GM21786 (cell line): Measurements from ENCODE around the gene SLC2A3.
"Not testable (repeated sequence)": the region's sequence is repeated elsewhere in the genome, so short reads cannot be mapped to it uniquely, and the experiment has no call there.

Source experiments
- ATAC-seq: cut with Tn5 transposase; IDR thresholded peaks from one replicate; pipeline ENCODE4 v1.9.1; 2021; ENCODE audit not compliant: unreplicated experiment

The SLC2A3 gene

GRCh38 chr12:7935590-7936581, at the start of gene SLC2A3:
SLC2A3 (minus strand) TSS chr12:7936187; CDS start chr12:7936034, 153 bp downstream.
- ATAC-seq = peak; percentile 51

DNA sequence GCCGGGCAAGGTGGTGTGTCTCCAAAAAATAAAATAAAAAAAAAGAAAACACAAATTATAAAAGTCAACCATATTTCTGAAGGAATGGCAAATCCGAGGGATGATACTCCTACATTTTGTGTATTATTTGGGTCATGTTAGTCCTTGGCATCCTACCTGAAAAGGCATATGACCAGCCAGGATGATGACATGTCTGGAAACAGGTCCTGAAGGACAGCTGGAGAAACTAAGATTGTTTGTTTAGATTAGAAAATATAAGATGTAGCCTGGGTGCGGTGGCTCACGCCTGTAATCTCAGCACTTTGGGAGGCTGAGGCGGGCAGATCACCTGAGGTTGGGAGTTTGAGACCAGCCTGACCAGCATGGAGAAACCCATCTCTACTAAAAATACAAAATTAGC, 48.9 kb upstream of the SLC2A3 start:
- ATAC-seq = no peak

DNA sequence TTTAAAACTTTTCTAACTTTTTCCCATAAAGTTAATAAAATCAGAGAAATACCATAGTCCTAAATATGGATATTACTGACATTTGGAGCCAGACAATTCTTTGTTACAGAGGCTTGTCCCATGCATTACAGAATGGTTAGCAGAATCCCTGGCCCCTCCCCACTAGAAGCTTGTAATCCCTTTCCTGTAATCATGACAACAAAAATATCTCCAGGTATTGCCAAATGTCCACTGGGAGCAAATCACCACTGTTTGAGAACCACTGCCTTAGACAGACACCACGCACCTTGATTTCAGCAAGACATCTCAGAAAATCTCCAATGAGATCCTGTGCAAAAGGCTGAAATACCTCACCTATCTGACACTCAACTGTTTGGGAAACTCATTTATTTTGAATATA, 47.5 kb upstream of the SLC2A3 start:
- not testable (repeated sequence) for ATAC-seq

- ATAC-seq = not testable (repeated sequence)
Observed at GRCh38 chr12:7983019-7983418, 47.0 kb upstream of the SLC2A3 start.

DNA sequence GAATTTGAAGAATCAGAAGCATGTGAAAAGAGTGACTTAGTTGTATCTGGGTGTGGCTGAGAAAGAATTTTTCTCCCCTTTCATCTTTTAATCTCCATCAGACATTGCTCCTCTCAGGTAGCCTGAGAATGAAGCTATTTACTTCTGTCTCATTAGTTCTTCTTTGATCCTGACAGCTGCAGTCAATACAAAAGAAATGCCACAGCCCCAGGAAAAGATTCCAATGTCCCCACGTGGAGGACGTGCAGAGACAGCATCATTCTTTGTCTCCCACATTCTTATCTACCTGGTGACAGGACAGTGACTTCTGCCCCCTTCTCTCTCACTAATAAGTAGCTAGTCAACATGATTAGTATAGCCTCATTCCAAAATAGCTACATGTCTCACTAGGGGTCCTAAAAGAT, 46.3 kb upstream of the SLC2A3 start:
- not testable (repeated sequence) for ATAC-seq

DNA sequence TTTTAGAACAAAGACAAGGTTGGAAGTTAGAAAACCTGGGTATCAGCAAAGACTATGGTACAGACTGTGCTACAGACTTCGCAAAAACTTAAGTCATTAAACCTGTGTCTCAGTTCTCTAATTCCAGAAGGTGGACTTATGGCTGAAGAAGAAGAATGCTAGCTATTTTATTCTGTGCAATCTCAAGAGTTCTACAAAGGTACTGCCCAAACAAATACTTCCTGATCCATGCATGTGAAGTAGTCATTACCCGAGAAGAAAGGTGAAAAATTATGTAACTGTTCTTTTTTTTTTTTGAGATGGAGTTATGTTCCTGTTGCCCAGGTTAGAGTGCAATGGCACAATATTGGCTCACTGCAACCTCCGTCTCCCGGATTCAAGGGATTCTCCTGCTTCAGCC, 45.5 kb upstream of the SLC2A3 start:
- ATAC-seq = no peak

GRCh38 chr12:7977351-7978124, 41.6 kb upstream of the SLC2A3 start:
- peak; percentile 88 for ATAC-seq

- no peak for ATAC-seq
Observed at GRCh38 chr12:7973457-7973825, 37.5 kb upstream of the SLC2A3 start.

GRCh38 chr12:7972734-7973456, 36.9 kb upstream of the SLC2A3 start:
- ATAC-seq = no peak

GRCh38 chr12:7972269-7972668, 36.3 kb upstream of the SLC2A3 start:
- ATAC-seq = not testable (repeated sequence)

GRCh38 chr12:7971765-7972164, 35.8 kb upstream of the SLC2A3 start:
- not testable (repeated sequence) for ATAC-seq

DNA sequence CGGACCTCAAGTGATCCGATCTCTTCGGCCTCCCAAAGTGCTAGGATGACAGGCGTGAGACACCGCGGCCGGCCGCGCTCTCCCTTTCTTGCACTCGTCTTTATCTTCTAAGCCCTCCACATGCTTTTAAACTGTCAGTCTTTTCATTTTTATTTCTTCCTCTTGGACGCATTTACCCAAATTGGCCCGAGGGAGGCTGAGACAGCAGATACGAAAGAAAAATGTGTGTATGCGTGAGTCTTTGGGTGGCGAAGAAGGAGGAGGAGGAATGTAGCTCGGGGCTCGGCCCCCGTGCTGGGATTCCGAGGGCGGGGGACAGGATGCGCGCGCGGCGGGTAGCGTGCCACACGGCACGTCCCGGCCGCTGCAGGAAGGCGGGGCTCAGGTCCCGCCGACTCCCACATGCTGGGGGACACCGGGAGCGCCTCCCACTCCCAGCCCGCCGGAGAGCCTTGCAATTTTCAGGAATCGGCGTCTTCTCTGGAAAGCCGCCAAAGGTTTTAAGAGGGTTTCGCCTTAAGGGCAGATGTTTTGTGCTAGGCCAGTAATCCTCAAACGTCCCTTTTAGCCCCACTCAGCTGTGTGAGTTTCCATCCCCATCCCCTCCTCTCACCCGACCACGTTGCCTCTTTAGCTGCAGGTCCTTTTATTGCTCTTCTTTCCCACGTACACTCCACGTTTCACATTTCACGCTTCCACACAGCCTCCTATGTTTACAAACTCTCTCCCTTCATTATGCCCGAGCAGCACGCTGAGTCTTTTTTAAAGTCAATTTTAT, 34.7 kb upstream of the SLC2A3 start:
- peak; percentile 91 for ATAC-seq

DNA sequence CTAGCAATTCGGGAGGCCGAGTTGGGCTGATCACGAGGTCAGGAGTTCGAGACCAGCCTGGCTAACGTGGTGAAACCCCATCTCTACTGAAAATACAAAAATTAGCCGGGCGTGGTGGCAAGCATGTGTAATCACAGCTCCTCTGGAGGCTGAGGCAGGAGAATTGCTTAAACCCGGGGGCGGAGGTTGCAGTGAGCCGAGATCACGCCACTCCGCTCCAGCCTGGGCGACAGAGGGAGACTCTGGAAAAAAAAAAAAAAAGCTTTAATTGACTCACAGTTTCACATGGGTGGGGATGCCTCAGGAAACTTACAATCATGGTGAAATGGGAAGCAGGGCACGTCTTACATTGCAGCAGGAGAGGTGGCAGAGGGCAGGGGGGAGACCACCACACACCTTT, 30.6 kb upstream of the SLC2A3 start:
- ATAC-seq = no peak

DNA sequence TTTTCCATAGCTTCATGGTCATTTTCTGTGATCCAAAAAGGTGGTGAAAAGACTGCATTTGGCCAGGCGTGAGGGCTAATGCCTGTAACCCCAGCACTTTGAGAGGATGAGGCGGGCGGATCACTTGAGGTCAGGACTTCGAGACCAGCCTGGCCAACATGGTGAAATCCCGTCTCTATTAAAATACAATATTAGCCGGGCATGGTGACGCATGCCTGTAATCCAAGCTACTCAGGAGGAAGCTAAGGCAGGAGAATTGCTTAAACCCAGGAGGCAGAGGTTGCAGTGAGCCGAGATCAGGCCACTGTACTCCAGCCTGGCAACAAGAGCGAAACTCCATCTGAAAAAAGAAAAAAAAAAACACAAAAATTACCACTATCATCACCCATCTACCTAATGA, 28.7 kb upstream of the SLC2A3 start:
- ATAC-seq = not testable (repeated sequence)

DNA sequence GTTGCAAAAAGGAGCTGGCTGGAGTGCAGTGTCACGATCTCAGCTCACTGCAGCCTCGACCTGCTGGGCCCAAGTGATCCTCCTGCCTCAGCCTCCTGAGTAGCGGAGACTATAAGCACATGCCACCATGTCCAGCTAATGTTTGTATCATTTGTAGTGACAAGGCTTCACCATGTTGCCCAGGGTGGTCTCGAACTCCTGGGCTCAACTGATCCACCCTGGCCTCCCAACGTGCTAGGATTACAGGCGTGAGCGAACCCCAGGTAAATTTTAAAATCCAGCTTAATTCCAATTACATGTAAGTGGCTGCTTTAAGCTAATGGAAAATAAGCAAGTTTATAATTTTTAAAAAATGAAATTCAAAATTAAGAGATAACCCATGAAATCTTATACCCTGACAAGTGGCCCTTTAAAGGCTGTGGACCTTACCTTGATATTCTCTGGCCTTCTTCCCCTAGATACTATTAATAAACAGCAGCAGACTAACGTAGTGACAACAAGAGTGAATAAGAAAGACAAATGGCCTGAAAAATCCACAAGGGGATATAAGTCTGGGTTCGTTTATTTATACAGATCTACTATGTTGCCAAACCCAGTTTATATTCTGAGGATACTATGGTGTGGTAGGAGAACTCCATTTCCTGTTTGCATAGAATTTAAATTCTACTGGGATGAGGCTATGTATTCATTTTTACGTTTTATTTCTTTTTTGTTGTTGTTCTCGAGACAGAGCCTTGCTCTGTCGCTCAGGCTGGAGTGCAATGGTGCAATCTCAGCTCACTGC, 25.6 kb upstream of the SLC2A3 start:
- no peak for ATAC-seq

GRCh38 chr12:7959701-7960121, 23.7 kb upstream of the SLC2A3 start:
- ATAC-seq = peak; percentile 54

GRCh38 chr12:7959278-7959677, 23.3 kb upstream of the SLC2A3 start:
- no peak for ATAC-seq

DNA sequence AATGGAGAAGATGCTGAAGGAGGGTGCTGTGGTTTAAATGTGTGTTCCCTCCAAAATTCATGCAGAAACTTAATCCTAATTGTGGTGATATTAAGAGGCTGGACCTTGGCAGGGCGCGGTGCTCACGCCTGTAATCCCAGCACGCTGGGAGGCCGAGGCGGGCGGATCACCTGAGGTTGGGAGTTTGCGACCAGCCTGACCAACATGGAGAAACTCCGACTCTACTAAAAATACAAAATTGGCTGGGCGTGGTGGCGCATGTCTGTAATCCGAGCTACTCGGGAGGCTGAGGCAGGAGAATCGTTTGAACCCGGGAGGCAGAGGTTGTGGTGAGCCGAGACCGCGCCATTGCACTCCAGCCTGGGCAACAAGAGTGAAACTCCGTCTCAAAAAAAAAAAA, 18.9 kb upstream of the SLC2A3 start:
- ATAC-seq = not testable (repeated sequence)

DNA sequence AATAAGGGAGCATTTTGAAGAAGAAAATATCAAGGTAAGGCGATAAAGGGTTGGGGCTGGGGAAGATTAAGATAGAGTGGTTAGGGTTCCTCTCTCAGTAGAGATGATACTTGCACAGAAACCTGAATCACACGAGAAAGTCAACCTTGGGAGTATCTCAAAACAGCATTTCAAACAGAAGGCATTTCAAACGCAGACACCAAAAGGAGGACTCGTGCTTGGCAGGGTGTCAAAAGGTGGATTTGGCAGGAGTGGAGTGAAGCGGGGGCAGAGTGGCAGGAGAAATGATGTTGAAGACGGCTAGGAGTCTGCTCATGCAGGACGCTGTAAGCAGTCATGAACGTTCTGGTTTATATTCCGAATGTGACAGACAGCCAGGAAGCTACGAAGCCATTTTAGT, 18.4 kb upstream of the SLC2A3 start:
- not testable (repeated sequence) for ATAC-seq

DNA sequence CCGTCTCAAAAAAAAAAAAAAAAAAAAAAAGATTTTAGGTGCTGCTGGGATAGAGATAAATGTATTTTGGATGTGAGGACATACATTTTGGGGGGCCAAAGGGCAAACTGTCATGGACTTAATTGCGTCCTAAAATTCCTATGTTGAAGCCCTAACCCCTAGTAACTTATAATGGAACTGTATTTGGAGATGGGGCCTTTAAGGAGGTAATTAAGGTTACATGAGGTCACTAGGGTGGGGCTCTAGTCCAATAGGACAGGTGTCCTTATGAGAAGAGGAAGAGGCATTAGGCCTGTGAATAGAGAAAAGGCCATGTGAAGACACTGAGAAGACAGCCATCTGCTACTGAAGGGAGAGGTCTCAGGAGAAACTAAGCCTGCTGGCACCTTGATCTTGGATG, 17.9 kb upstream of the SLC2A3 start:
- ATAC-seq = not testable (repeated sequence)
